ENCODE measurements around the gene RAET1E.
"Not testable (repeated sequence)": the region's sequence is repeated elsewhere in the genome, so short reads cannot be mapped to it uniquely, and the experiment has no call there.

The RAET1E gene

GRCh38 chr6:149927025-149927424 lies 29.1 kb upstream of the RAET1E start:
- DNase-seq (ENCODE audit: low spot score), result not testable (repeated sequence)

DNA sequence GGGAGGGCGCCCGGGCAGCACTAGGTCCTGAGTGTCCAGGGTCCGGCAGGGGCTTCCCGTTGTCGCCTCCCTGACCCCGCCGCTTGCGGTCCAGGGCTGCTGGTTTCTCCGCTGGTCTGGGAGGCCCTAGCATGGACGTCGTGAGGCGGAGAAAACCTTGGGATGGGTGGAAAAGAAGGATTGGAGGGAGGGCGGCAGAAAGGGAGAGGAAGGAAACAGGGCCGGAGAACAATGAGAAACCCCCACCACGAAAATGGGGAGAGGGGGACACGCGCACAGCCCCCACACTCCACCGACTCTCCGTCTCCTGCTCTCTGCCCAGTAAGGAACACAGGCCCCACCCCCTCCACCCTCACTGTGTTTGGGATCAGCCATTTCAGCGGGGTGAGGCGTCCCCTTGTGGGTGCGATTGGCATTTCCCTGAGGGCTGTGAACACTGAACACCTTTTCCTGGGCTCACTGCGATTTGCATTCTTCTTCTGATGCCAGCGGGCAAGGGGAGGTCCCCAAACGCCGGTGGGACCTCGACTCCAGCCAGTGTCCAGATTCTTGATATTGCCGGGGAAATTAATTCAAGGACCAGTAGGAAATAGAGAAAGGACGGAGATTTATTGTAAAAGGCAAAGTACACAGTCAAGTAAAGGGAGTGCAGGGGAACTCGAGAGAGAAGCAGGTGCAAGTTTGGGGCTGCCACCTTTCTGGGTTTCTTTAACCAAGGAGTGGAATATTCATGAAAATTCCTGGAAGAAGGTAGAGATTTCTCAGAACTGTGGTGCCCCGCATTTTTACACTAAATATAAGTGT lies 28.3 kb upstream of the RAET1E start:
- peak; percentile 81 for DNase-seq (ENCODE audit: low spot score)

GRCh38 chr6:149925253-149925973 lies 27.5 kb upstream of the RAET1E start:
- no peak for DNase-seq (ENCODE audit: low spot score)

GRCh38 chr6:149924933-149925252 lies 27.0 kb upstream of the RAET1E start:
- no peak for DNase-seq (ENCODE audit: low spot score)

DNA sequence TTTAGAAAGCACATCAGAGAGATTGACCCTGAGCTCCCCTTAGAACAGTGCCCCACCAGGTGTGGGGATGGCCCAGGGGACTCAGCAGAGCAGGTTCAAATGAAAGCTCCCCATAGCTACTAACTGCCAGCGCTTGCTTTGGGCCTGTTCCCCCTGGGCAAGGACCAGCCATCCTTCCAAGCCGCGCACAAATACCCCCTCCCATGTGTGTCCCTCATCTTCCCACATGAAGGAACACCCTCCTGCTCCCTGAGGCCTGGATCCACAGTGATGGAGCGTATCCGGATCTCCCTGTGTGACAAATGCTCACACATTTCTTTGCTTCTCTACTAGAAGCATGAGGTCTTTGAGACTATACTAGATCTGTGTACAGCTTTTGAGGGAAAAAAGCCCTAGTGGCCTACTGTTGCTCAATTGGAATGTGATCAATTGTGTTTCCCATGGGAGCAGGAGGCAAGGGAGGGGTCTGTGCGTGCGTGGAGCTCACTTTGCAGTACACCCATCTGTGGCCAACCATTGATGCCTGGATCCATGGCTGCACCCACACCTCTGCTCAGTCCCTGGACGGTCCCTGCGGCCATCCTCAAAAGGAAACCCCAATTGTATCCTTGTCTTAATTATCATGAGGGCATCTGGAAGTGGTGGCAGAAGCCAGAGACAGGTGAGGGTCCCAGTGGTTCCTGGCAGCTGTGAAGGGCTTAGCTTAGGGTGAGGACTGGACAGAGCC lies 26.5 kb upstream of the RAET1E start:
- DNase-seq (ENCODE audit: low spot score), result no peak

GRCh38 chr6:149923327-149923986 lies 25.5 kb upstream of the RAET1E start:
- DNase-seq (ENCODE audit: low spot score), result no peak

DNA sequence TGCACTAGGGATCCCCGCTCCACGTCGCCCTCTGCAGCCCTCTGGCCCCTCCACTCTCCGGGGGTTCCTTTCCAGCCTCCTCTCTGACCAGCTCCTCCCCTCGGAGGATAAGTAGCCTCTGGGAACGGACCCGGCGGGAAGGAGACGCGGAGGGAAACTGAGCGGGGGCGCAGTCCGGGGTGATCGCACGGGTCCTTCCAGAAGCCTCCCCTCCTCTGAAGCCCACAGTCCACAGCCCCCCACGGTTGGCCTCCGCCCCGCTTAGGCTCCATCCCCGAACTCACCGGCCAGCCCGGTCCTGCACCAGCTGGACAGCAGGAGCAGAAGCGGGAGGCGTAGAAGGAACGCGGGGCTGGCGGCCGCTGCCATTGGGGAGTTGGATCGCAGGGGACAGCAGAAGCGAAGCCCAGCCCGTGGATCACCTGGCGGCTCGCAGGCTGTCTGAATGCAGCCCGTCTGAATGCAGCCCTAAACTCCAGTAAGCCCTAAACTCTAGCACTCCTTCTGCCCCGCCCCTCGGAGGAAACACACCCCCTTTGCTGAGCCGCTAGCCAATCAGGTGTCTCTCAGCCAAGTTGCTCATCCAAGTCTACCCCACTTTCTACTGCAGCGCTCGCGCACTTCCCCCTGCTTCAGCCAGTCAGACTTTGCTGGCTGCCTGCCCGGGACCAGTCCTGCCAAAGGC lies 24.9 kb upstream of the RAET1E start, which contains the start of gene RAET1G:
Gene RAET1G, minus strand, starts transcription at position 480 of the 685 bp plus-strand sequence. Its CDS starts 111 bp downstream, at position 369.
- DNase-seq (ENCODE audit: low spot score), result peak; percentile 79

DNA sequence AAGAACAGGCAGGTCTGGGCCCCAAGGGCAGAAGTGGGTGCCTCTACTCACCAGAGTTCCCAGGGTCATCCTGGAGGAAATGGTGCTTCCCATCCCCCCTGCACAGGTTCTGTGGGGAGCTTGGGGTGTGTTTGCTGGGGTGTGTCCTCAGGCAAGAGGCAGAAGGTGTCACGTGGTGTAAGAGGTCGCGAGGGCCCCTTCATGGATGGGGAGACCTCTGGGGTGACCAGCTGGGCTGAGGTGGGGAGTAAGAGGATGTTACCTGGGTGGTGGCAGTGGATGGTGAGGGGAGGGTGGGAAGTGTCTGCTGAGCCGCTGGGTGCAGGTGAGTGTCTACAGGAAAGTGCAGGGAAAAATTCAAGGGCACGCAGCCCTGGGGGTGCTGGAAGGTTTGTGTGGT lies 24.2 kb upstream of the RAET1E start:
- DNase-seq (ENCODE audit: low spot score), result not testable (repeated sequence)

GRCh38 chr6:149921361-149921760 lies 23.4 kb upstream of the RAET1E start:
- no peak for DNase-seq (ENCODE audit: low spot score)

- DNase-seq (ENCODE audit: low spot score), result no peak
Measured at GRCh38 chr6:149919834-149920225, 21.9 kb upstream of the RAET1E start.

- DNase-seq (ENCODE audit: low spot score), result not testable (repeated sequence)
Measured at GRCh38 chr6:149919126-149919833, 21.4 kb upstream of the RAET1E start.

- DNase-seq (ENCODE audit: low spot score), result no peak
Measured at GRCh38 chr6:149918151-149918905, 20.4 kb upstream of the RAET1E start.

DNA sequence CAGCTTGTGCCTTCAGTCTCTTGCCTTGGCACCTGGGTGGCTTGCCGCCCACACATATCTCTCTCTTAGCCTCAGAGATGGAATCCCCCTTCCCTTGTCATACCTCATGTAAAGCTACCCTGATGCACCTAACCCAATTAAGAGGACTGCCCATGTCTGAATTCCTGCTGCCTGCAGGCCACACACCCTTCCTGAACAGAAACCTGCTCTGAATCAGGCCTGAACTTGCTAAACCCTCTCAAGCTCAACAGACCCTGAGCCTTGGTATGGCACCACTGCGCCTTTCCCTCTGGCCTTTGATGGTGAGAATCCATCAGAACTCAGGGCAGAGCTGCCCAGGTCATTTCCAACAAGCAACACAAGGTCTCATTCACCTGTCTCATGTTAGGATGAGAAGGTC lies 19.8 kb upstream of the RAET1E start:
- DNase-seq (ENCODE audit: low spot score), result no peak

DNA sequence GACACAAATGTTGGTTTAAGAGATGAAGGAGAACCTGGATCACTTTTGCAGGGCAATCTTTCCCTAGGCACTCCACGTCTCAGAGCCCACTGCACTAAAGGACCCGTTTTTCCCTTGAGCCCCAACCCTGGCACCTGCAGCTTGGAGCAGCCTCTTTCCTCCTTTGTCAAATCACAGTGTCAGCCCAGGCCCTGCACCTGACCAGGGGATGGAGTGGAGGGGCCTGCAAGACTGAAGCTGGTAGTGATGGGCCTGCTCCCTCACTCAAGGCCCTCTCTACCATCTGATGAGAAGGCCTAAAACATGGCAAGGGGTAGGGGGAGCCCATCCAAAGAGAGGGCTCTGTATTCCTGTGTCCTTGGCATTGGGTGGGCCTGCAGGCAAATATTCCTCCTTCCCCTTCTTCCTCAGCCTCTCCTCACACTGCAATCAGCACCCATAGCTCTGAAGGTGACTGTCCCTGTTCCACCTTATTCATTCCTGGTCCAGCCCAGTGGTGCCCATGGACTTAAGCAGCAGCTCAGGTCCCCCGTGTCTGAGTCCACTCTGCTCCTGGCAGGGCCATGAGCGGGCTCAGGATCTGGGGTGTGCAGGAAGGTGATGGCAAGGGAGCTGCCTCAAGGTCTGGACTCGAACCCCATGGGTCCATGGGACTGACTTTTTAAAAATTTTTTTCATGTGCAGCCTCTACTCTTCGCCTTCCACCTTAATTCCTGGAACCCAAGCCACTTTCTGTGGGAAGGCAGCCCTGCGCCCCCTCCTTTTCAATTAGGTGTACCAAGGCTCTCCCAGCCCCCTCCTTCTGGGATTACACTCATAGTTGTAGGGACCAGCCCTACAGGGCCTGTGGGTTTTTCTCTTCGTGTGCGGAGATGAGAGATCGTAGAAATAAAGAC lies 18.3 kb upstream of the RAET1E start:
- DNase-seq (ENCODE audit: low spot score), result no peak

GRCh38 chr6:149913540-149914240 lies 15.8 kb upstream of the RAET1E start:
- no peak for DNase-seq (ENCODE audit: low spot score)

DNA sequence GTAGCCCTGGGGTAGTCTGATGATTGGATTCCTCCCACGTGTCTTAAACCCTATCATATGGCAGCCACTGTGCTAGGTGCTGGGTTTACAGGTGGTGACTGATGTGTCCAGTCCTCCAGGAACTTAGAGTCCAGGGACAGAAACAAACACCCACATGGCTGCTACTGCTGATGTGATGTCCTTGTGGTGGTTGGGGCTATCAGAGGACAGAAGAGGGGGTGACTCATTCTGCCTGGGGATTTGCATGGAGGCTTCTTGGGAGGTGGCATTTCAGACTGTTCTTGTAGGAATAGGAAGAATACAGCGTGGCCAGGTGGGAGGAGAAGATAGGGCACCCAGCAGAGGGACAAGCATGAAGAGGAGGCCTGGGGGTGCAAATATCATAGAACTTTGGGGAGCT lies 15.2 kb upstream of the RAET1E start:
- DNase-seq (ENCODE audit: low spot score), result no peak

GRCh38 chr6:149912680-149913079 lies 14.8 kb upstream of the RAET1E start:
- not testable (repeated sequence) for DNase-seq (ENCODE audit: low spot score)

DNA sequence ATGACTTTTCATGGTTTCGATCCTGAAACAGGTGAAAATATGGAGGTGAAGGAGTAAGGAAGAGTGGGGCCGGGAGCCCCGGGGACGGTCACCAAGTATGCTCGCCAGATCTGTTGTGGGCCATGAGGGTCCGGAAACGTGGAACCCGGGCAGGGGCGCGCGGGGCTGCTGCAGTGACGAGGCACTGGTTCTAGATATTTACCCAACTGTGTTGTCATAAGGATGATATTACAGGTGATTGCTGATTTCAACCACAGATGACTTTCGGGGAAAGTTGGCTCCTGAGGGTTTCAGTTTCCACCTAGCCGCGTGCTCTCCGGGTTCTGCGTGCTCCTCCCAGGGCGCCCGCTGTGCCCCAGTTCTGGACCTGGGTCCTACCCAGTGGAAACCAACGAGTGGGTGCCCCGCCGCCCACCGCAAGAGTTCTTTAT lies 12.8 kb upstream of the RAET1E start:
- no peak for DNase-seq (ENCODE audit: low spot score)

Measured in hematopoietic multipotent progenitor cell treated with erythropoietin and hydrocortisone succinate and interleukin-3 and kit ligand, for 15 days (in vitro differentiated cells).